Stimulated activated CD4-positive, alpha-beta T cell treated with anti-CD3 and anti-CD28 coated beads, TNF-alpha, amount 100 ng/mL, for 48 hours (primary cell): ENCODE results near the gene NLRP8.
"Not testable (repeated sequence)": the region's sequence is repeated elsewhere in the genome, so short reads cannot be mapped to it uniquely, and the experiment has no call there.

Experiments
- DNase-seq, 3 donors: peaks; one replicate each; pipeline ENCODE4 v3.0.0-alpha.2; 2020; ENCODE audit warnings: low read depth in 3 of 3

NLRP8 gene

GRCh38 chr19:55973982-55974381 is 26.4 kb downstream of the NLRP8 start:
- no peak for DNase-seq

GRCh38 chr19:55980415-55980814 is 32.8 kb downstream of the NLRP8 start:
- no peak for DNase-seq

- DNase-seq: no peak
These were observed 37.6 kb downstream of the NLRP8 start for GRCh38 chr19:55985254-55985653.

- no peak for DNase-seq
These were observed 38.9 kb downstream of the NLRP8 start, which contains the start of gene NLRP5 for GRCh38 chr19:55986487-55986886. NLRP5 (plus strand) TSS chr19:55986775.

GRCh38 chr19:55990831-55991230 is 43.2 kb downstream of the NLRP8 start:
- DNase-seq: no peak

GRCh38 chr19:55993492-55993891 is 45.9 kb downstream of the NLRP8 start:
- no peak for DNase-seq

GRCh38 chr19:56014765-56015164 is 67.1 kb downstream of the NLRP8 start:
- DNase-seq: no peak

GRCh38 chr19:56015756-56016155 is 68.1 kb downstream of the NLRP8 start:
- DNase-seq: no peak

GRCh38 chr19:56019325-56019724 is 71.7 kb downstream of the NLRP8 start:
- DNase-seq: not testable (repeated sequence)

- DNase-seq: not testable (repeated sequence)
These were observed 72.8 kb downstream of the NLRP8 start for GRCh38 chr19:56020355-56020975.

GRCh38 chr19:56026769-56027168 is 79.1 kb downstream of the NLRP8 start:
- no peak for DNase-seq
